Measurements from ENCODE around the gene OTULIN. TPM values are rescaled to one million over a fixed set of nuclear protein-coding genes. Genes with fewer than 3 reads are reported as not detected.

Gene OTULIN
- total and polyA plus RNA-seq, 2 of the 13 experiments (the other 11 are each of a cell fraction or from before 2014, with no cell fraction given), result 7.0 to 34.8 TPM

DNA sequence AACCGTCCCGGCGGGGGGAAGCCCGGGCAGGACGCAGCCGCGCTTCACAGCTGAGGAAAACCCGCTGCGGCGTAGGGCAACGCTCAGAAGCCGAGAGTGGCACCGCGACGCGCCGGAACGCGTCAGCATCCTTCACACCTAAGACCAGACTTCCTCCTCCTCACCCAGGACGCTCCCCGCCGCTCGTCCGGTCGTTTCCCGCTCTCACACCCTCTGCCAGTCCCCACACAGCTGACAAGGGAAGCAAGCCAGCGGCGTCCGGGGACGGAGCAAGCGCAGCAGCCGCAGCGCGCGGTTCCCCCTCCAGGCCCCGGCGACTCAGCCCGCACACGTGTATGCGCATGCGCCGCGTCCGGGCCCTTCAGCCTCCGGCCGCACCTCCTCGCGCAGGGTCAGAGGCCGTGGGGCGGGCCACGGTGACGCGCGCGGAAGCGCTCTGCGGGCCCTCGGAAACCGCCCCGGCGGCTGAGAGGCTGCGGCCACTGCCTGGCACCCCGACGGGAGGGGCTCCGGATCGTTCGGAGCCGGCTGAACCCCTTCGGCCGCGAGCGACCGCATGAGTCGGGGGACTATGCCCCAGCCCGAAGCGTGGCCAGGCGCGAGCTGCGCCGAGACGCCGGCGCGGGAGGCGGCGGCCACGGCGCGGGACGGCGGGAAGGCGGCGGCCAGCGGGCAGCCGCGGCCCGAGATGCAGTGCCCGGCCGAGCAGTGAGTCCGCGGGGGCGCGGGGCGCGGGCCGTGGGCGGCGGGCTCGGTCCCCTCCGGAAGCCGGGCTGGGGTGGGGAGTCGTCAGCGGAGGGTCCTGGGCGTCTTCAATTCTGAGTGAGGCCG lies at the start of gene OTULIN (continued):
- TF ChIP-seq, protein P1, sequence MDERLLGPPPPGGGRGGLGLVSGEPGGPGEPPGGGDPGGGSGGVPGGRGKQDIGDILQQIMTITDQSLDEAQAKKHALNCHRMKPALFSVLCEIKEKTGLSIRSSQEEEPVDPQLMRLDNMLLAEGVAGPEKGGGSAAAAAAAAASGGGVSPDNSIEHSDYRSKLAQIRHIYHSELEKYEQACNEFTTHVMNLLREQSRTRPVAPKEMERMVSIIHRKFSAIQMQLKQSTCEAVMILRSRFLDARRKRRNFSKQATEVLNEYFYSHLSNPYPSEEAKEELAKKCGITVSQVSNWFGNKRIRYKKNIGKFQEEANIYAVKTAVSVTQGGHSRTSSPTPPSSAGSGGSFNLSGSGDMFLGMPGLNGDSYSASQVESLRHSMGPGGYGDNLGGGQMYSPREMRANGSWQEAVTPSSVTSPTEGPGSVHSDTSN (CRISPR knock-in tag; IDR thresholded peaks at IDR 0.05), result no peak
- TF ChIP-seq SNAPC2 (CRISPR knock-in tag; IDR thresholded peaks at IDR 0.05) (peak; percentile 65; the same call in 1 of the 2 replicates), ZNF883 (CRISPR knock-in tag; IDR thresholded peaks at IDR 0.05; ENCODE audit: not compliant biosample characterization) (peak; percentile 85), ZNF543 (CRISPR knock-in tag; IDR thresholded peaks at IDR 0.05) (peak; percentile 94), ZNF530 (CRISPR knock-in tag; IDR thresholded peaks at IDR 0.05; ENCODE audit: low read depth) (no peak), ZNF253 (CRISPR knock-in tag; IDR thresholded peaks at IDR 0.05; ENCODE audit: borderline replicate concordance) (peak; percentile 80; the same call in 1 of the 2 replicates), TBX3 (IDR thresholded peaks at IDR 0.05; ENCODE audit: borderline replicate concordance) (peak; percentile 63; the same call in 1 of the 2 replicates), ZNF777 (CRISPR knock-in tag; IDR thresholded peaks at IDR 0.05) (peak; percentile 95), CREB1 (IDR thresholded peaks at IDR 0.05) (peak; percentile 32; the same call in 1 of the 2 replicates), CREB1 (CRISPR knock-in tag; IDR thresholded peaks at IDR 0.05) (peak; percentile 52), ATF7 (IDR thresholded peaks at IDR 0.05) (no peak), ATF7 (CRISPR knock-in tag; IDR thresholded peaks at IDR 0.05) (0 out of 2 replicates have a peak, but pooled peaks have one; percentile 55), NR2F6 (IDR thresholded peaks at IDR 0.05) (no peak), NR2F6 (CRISPR knock-in tag; IDR thresholded peaks at IDR 0.05) (peak; percentile 87)
- TF ChIP-seq, protein P2, sequence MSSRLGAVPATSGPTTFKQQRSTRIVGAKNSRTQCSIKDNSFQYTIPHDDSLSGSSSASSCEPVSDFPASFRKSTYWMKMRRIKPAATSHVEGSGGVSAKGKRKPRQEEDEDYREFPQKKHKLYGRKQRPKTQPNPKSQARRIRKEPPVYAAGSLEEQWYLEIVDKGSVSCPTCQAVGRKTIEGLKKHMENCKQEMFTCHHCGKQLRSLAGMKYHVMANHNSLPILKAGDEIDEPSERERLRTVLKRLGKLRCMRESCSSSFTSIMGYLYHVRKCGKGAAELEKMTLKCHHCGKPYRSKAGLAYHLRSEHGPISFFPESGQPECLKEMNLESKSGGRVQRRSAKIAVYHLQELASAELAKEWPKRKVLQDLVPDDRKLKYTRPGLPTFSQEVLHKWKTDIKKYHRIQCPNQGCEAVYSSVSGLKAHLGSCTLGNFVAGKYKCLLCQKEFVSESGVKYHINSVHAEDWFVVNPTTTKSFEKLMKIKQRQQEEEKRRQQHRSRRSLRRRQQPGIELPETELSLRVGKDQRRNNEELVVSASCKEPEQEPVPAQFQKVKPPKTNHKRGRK (CRISPR knock-in tag; IDR thresholded peaks at IDR 0.05), result no peak; the same call in 1 of the 2 replicates
- TF ChIP-seq, protein P3, sequence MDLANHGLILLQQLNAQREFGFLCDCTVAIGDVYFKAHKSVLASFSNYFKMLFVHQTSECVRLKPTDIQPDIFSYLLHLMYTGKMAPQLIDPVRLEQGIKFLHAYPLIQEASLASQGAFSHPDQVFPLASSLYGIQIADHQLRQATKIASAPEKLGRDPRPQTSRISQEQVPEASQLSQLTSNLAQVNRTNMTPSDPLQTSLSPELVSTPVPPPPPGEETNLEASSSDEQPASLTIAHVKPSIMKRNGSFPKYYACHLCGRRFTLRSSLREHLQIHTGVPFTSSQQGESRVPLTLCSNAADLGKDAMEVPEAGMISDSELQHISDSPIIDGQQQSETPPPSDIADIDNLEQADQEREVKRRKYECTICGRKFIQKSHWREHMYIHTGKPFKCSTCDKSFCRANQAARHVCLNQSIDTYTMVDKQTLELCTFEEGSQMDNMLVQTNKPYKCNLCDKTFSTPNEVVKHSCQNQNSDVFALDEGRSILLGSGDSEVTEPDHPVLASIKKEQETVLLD (CRISPR knock-in tag; IDR thresholded peaks at IDR 0.05; ENCODE audit: low read depth), result peak; percentile 75
- TF ChIP-seq, protein P4, sequence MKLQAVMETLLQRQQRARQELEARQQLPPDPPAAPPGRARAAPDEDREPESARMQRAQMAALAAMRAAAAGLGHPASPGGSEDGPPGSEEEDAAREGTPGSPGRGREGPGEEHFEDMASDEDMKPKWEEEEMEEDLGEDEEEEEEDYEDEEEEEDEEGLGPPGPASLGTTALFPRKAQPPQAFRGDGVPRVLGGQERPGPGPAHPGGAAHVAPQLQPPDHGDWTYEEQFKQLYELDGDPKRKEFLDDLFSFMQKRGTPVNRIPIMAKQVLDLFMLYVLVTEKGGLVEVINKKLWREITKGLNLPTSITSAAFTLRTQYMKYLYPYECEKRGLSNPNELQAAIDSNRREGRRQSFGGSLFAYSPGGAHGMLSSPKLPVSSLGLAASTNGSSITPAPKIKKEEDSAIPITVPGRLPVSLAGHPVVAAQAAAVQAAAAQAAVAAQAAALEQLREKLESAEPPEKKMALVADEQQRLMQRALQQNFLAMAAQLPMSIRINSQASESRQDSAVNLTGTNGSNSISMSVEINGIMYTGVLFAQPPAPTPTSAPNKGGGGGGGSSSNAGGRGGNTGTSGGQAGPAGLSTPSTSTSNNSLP (IDR thresholded peaks at IDR 0.05; ENCODE audit: low read depth, low read length), result no peak
- TF ChIP-seq, protein P5, sequence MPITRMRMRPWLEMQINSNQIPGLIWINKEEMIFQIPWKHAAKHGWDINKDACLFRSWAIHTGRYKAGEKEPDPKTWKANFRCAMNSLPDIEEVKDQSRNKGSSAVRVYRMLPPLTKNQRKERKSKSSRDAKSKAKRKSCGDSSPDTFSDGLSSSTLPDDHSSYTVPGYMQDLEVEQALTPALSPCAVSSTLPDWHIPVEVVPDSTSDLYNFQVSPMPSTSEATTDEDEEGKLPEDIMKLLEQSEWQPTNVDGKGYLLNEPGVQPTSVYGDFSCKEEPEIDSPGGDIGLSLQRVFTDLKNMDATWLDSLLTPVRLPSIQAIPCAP (CRISPR knock-in tag; IDR thresholded peaks at IDR 0.05; ENCODE audit: low read depth), result no peak
- TF ChIP-seq, protein P6, sequence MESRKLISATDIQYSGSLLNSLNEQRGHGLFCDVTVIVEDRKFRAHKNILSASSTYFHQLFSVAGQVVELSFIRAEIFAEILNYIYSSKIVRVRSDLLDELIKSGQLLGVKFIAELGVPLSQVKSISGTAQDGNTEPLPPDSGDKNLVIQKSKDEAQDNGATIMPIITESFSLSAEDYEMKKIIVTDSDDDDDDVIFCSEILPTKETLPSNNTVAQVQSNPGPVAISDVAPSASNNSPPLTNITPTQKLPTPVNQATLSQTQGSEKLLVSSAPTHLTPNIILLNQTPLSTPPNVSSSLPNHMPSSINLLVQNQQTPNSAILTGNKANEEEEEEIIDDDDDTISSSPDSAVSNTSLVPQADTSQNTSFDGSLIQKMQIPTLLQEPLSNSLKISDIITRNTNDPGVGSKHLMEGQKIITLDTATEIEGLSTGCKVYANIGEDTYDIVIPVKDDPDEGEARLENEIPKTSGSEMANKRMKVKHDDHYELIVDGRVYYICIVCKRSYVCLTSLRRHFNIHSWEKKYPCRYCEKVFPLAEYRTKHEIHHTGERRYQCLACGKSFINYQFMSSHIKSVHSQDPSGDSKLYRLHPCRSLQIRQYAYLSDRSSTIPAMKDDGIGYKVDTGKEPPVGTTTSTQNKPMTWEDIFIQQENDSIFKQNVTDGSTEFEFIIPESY (CRISPR knock-in tag; IDR thresholded peaks at IDR 0.05), result no peak

Data from HepG2 (cell line).